HG02884 (cell line): ENCODE results near the gene DNAJC10.
"Not testable (repeated sequence)": the region's sequence is repeated elsewhere in the genome, so short reads cannot be mapped to it uniquely, and the experiment has no call there.

Source experiments
- ATAC-seq: cut with Tn5 transposase; IDR thresholded peaks from one replicate; pipeline ENCODE4 v1.9.1; 2021; ENCODE audit warnings: mild to moderate bottlenecking, moderate library complexity; ENCODE audit not compliant: unreplicated experiment

The DNAJC10 gene

GRCh38 chr2:182724656-182725055 is 8.6 kb downstream of the DNAJC10 start:
- no peak for ATAC-seq

- ATAC-seq, result no peak
Observed at GRCh38 chr2:182726473-182726872, 10.4 kb downstream of the DNAJC10 start.

- ATAC-seq, result no peak
Observed at GRCh38 chr2:182728014-182728413, 12.0 kb downstream of the DNAJC10 start.

GRCh38 chr2:182729710-182730339 is 13.8 kb downstream of the DNAJC10 start:
- ATAC-seq, result no peak

- no peak for ATAC-seq
Observed at GRCh38 chr2:182730486-182730885, 14.4 kb downstream of the DNAJC10 start.

GRCh38 chr2:182732736-182733135 is 16.7 kb downstream of the DNAJC10 start:
- ATAC-seq, result no peak

- no peak for ATAC-seq
Observed at GRCh38 chr2:182733572-182733971, 17.5 kb downstream of the DNAJC10 start.

GRCh38 chr2:182736856-182737255 is 20.8 kb downstream of the DNAJC10 start:
- ATAC-seq, result not testable (repeated sequence)

- ATAC-seq, result no peak
Observed at GRCh38 chr2:182740701-182741100, 24.6 kb downstream of the DNAJC10 start.

- ATAC-seq, result no peak
Observed at GRCh38 chr2:182741620-182742019, 25.6 kb downstream of the DNAJC10 start.

- ATAC-seq, result no peak
Observed at GRCh38 chr2:182744490-182744889, 28.4 kb downstream of the DNAJC10 start.

- ATAC-seq, result no peak
Observed at GRCh38 chr2:182745061-182745460, 29.0 kb downstream of the DNAJC10 start.

- ATAC-seq, result not testable (repeated sequence)
Observed at GRCh38 chr2:182745894-182746293, 29.8 kb downstream of the DNAJC10 start.

- no peak for ATAC-seq
Observed at GRCh38 chr2:182754231-182754630, 38.2 kb downstream of the DNAJC10 start.

- ATAC-seq, result no peak
Observed at GRCh38 chr2:182758379-182758778, 42.3 kb downstream of the DNAJC10 start.

- no peak for ATAC-seq
Observed at GRCh38 chr2:182761903-182762302, 45.8 kb downstream of the DNAJC10 start.

- peak; percentile 59 for ATAC-seq
Observed at GRCh38 chr2:182763311-182763912, 47.4 kb downstream of the DNAJC10 start.

GRCh38 chr2:182766626-182767025 is 50.6 kb downstream of the DNAJC10 start:
- ATAC-seq, result no peak

GRCh38 chr2:182767578-182767977 is 51.5 kb downstream of the DNAJC10 start:
- ATAC-seq, result no peak

GRCh38 chr2:182768950-182769349 is 52.9 kb downstream of the DNAJC10 start:
- not testable (repeated sequence) for ATAC-seq

GRCh38 chr2:182779323-182779722 is 63.3 kb downstream of the DNAJC10 start:
- no peak for ATAC-seq

- ATAC-seq, result not testable (repeated sequence)
Observed at GRCh38 chr2:182781099-182781498, 65.0 kb downstream of the DNAJC10 start.

GRCh38 chr2:182782686-182783085 is 66.6 kb downstream of the DNAJC10 start:
- ATAC-seq, result not testable (repeated sequence)
